ENCODE results near the gene MAST2. TPM values are rescaled to one million over a fixed set of nuclear protein-coding genes. Genes with fewer than 3 reads are reported as not detected.
"Not testable (repeated sequence)": the region's sequence is repeated elsewhere in the genome, so short reads cannot be mapped to it uniquely, and the experiment has no call there.

Gene MAST2
- total and polyA plus RNA-seq, 11 donors = 56.8 to 123 (median 79.7) TPM

- 87 to 93% (median 91%) methylated on average over 7 of the region's 7 CpGs for WGBS, 4 donors
- no peak for DNase-seq
- H3K27ac ChIP-seq = no peak overlapping the region
- H3K9me3 ChIP-seq = no peaks in the 10 kb centered on the region
- H3K36me3 ChIP-seq = peaks cover 0 to 7% (median 0%) of the 10 kb centered on the region in 9 donors
- no peak for TF ChIP-seq CTCF (IDR thresholded peaks at IDR 0.05)
- no peak for TF ChIP-seq POLR2A (IDR thresholded peaks at IDR 0.05)
- peaks cover 0 to 24% (median 11%) of the 10 kb centered on the region in 12 donors for H3K4me1 ChIP-seq
- ATAC-seq = no peak
- H3K4me3 ChIP-seq = no peak overlapping the region
- no peaks in the 10 kb centered on the region for H3K27me3 ChIP-seq
- intact Hi-C loops (cut with DNase I) = no loop called here
These were observed 127.1 kb downstream of the MAST2 start for GRCh38 chr1:45930258-45931150.

GRCh38 chr1:45932205-45932604 is 128.8 kb downstream of the MAST2 start:
- intact Hi-C loops (cut with DNase I) = not testable (repeated sequence)

GRCh38 chr1:45934947-45935346 is 131.5 kb downstream of the MAST2 start:
- H3K4me1 ChIP-seq = peaks cover 0 to 10% (median 0%) of the 10 kb centered on the region in 12 donors
- no peak overlapping the region for H3K4me3 ChIP-seq
- no peaks in the 10 kb centered on the region for H3K9me3 ChIP-seq
- intact Hi-C loops (cut with DNase I) = no loop called here
- ATAC-seq (no peak), DNase-seq (no peak)
- TF ChIP-seq CTCF (IDR thresholded peaks at IDR 0.05) (no peak), POLR2A (IDR thresholded peaks at IDR 0.05) (no peak)
- 83 to 95% (median 92%) methylated on average over 3 of the region's 3 CpGs for WGBS, 4 donors
- no peak overlapping the region for H3K27ac ChIP-seq
- H3K27me3 ChIP-seq = no peaks in the 10 kb centered on the region
- peaks cover 0 to 7% (median 0%) of the 10 kb centered on the region in 9 donors for H3K36me3 ChIP-seq

More at GRCh38 chr1:45932205-45932604, 128.8 kb downstream of the MAST2 start:
- DNase-seq, H3K27me3 ChIP-seq, H3K9me3 ChIP-seq, H3K36me3 ChIP-seq, H3K4me3 ChIP-seq, ATAC-seq, H3K27ac ChIP-seq: not testable (repeated sequence)
- WGBS, 4 donors = 89 to 94% (median 91%) methylated on average over 6 of the region's 6 CpGs
- H3K4me1 ChIP-seq = peaks cover 0 to 16% (median 5%) of the 10 kb centered on the region in 12 donors

- intact Hi-C loops (cut with DNase I) = no loop called here
These were observed 134.6 kb downstream of the MAST2 start for GRCh38 chr1:45938029-45938428.

More at GRCh38 chr1:45938029-45938428, 134.6 kb downstream of the MAST2 start:
- TF ChIP-seq POLR2A (IDR thresholded peaks at IDR 0.05) (no peak), CTCF (IDR thresholded peaks at IDR 0.05) (no peak)
- H3K36me3 ChIP-seq = peaks cover 0 to 7% (median 0%) of the 10 kb centered on the region in 9 donors
- H3K4me1 ChIP-seq = no peaks in the 10 kb centered on the region
- no peaks in the 10 kb centered on the region for H3K27me3 ChIP-seq
- no peak overlapping the region for H3K27ac ChIP-seq
- H3K4me3 ChIP-seq = no peak overlapping the region
- peaks cover 0 to 13% (median 0%) of the 10 kb centered on the region in 12 donors for H3K9me3 ChIP-seq
- no peak for DNase-seq
- no peak for ATAC-seq

All from heart left ventricle (tissue), 16 donors.